ENCODE measurements around the gene TOP3B. TPM values are rescaled to one million over a fixed set of nuclear protein-coding genes. Genes with fewer than 3 reads are reported as not detected.

Gene TOP3B
- total and polyA plus RNA-seq, 10 of the 15 experiments (the other 5 are each of a cell fraction or from before 2014, with no cell fraction given): 0.60 to 47.3 (median 33.7) TPM

- TF ChIP-seq PRDM15 (CRISPR knock-in tag; IDR thresholded peaks at IDR 0.05): no peak
Observed at GRCh38 chr22:22015631-22016030, 33.0 kb upstream of the TOP3B start (continued).

GRCh38 chr22:22014285-22014659 lies 31.7 kb upstream of the TOP3B start:
- RAD21 ChIA-PET (ENCODE audit: unreplicated experiment): no interaction called here
- CTCF ChIA-PET: no interaction called here
- ATAC-seq: no peak
- TF ChIP-seq EZH2 (IDR thresholded peaks at IDR 0.05; ENCODE audit: borderline replicate concordance, control insufficient read depth, low read depth, low read length) (no peak), MYC (IDR thresholded peaks at IDR 0.05; ENCODE audit: insufficient read depth, insufficient read length, insufficient replicate concordance, low read length, severe bottlenecking) (no peak), CEBPZ (IDR thresholded peaks at IDR 0.05; ENCODE audit: low read depth, low read length) (no peak), CBX3 (IDR thresholded peaks at IDR 0.05; ENCODE audit: borderline replicate concordance, low read depth) (no peak), PML (IDR thresholded peaks at IDR 0.05; ENCODE audit: low read length) (no peak), MXI1 (IDR thresholded peaks at IDR 0.05; ENCODE audit: low read depth, low read length) (no peak), BMI1 (IDR thresholded peaks at IDR 0.05; ENCODE audit: borderline replicate concordance) (no peak), MEF2B (IDR thresholded peaks at IDR 0.05; ENCODE audit: partially characterized antibody, poor library complexity, severe bottlenecking) (no peak), PRDM15 (CRISPR knock-in tag; IDR thresholded peaks at IDR 0.05) (no peak), KLF5 (IDR thresholded peaks at IDR 0.05; ENCODE audit: partially characterized antibody) (no peak)

More at GRCh38 chr22:22014285-22014659, 31.7 kb upstream of the TOP3B start:
- no peaks in the 10 kb centered on the region for H3K36me3 ChIP-seq (ENCODE audit: control insufficient read depth in 2 of 2, insufficient read depth in 2 of 2, low read length in 1 of 2)
- no peak overlapping the region for H3K4me3 ChIP-seq
- 77% methylated on average over 9 of the region's 9 CpGs for WGBS (ENCODE audit: insufficient coverage, insufficient replicate concordance, low lambda C conversion rate, missing lambda C conversion rate)
- no peak for DNase-seq (ENCODE audit: low read depth, low spot score)
- H3K9ac ChIP-seq (ENCODE audit: control insufficient read depth, insufficient read depth, low read length): no peak overlapping the region
- no peaks in the 10 kb centered on the region for H3K4me1 ChIP-seq (ENCODE audit: control insufficient read depth, insufficient read depth, low read length)
- SMC1A ChIA-PET (ENCODE audit: uncharacterized antibody, unreplicated experiment): no interaction called here
- POLR2A ChIA-PET: no interaction called here
- H3K9me3 ChIP-seq (replicated peaks; ENCODE audit: control insufficient read depth, insufficient read depth, low read length): no peaks in the 10 kb centered on the region
- no peak for FAIRE-seq
- H3K27ac ChIP-seq (ENCODE audit: control insufficient read depth, insufficient read depth): no peak overlapping the region
- no peak overlapping the region for H3K4me2 ChIP-seq (ENCODE audit: control insufficient read depth, insufficient read depth)
- BruUV-seq (replicated peaks): no TSS peak
- in situ Hi-C loops (cut with MboI): no loop called here
- intact Hi-C loops (cut with micrococcal nuclease; ENCODE audit: unreplicated experiment): no loop called here
- H3K79me2 ChIP-seq (ENCODE audit: control insufficient read depth, insufficient read depth, low read length): no peaks in the 10 kb centered on the region
- no peaks in the 10 kb centered on the region for H4K20me1 ChIP-seq (ENCODE audit: control insufficient read depth, insufficient read depth)
- H3K27me3 ChIP-seq (replicated peaks in 1 of 2; ENCODE audit: control insufficient read depth in 2 of 2, insufficient read depth in 2 of 2, low read length in 1 of 2): no peaks in the 10 kb centered on the region
- H2AFZ ChIP-seq (ENCODE audit: control insufficient read depth, low read depth, low read length): no peak overlapping the region
